ENCODE data around the gene GDF7. TPM values are rescaled to one million over a fixed set of nuclear protein-coding genes. Genes with fewer than 3 reads are reported as not detected.
A peak's percentile ranks its signal among the peaks of the same experiment; 100 is the strongest.

The GDF7 gene
- total and polyA plus RNA-seq, 10 of the 15 experiments (the other 5 are each of a cell fraction or from before 2014, with no cell fraction given): 0.02 to 0.11 (median 0.04) TPM; not detected in 1

- 24% methylated on average over 33 of the region's 39 CpGs for WGBS (ENCODE audit: insufficient coverage, insufficient replicate concordance, low lambda C conversion rate, missing lambda C conversion rate)
- peaks cover 22 to 33% of the 10 kb centered on the region in 2 experiments for H3K27me3 ChIP-seq (replicated peaks in 1 of 2; ENCODE audit: control insufficient read depth in 2 of 2, insufficient read depth in 2 of 2, low read length in 1 of 2)
- FAIRE-seq (no peak), DNase-seq (ENCODE audit: low read depth, low spot score) (no peak), ATAC-seq (no peak)
- no peaks in the 10 kb centered on the region for H3K36me3 ChIP-seq (ENCODE audit: control insufficient read depth in 2 of 2, insufficient read depth in 2 of 2, low read length in 1 of 2)
- peak overlapping the region; percentile 47; the same call in 1 of the 2 replicates for H3K4me3 ChIP-seq
- POLR2A ChIA-PET: no interaction called here
- intact Hi-C loops (cut with micrococcal nuclease; ENCODE audit: unreplicated experiment) (no loop called here), in situ Hi-C loops (cut with MboI) (loop anchor here (25.0 kb wide), 1 partner anchor 445 kb away; the partner anchor contains the start of gene TDRD15)
- no peak overlapping the region for H3K9ac ChIP-seq (ENCODE audit: control insufficient read depth, insufficient read depth, low read length)
- no peak overlapping the region for H2AFZ ChIP-seq (ENCODE audit: control insufficient read depth, low read depth, low read length)
- no TSS peak for BruUV-seq (replicated peaks)
- no peak for TF ChIP-seq ZBTB40 (IDR thresholded peaks at IDR 0.05; ENCODE audit: borderline replicate concordance)
- peak; percentile 95 for TF ChIP-seq SUZ12 (IDR thresholded peaks at IDR 0.05; ENCODE audit: unreplicated experiment)
- no peak for TF ChIP-seq TCF3 (IDR thresholded peaks at IDR 0.05; ENCODE audit: borderline replicate concordance, insufficient read depth, low read depth, low read length)
- no peak for TF ChIP-seq MXI1 (IDR thresholded peaks at IDR 0.05; ENCODE audit: low read depth, low read length)
- no peak for TF ChIP-seq TAF1 (IDR thresholded peaks at IDR 0.05; ENCODE audit: borderline replicate concordance, low read depth, low read length)
- TF ChIP-seq NFYB (IDR thresholded peaks at IDR 0.05; ENCODE audit: insufficient read depth, low read depth, low read length): no peak
- TF ChIP-seq IRF4 (IDR thresholded peaks at IDR 0.05; ENCODE audit: low read depth, low read length): no peak
- no peaks in the 10 kb centered on the region for H4K20me1 ChIP-seq (ENCODE audit: control insufficient read depth, insufficient read depth)
- RAD21 ChIA-PET (ENCODE audit: unreplicated experiment): no interaction called here
- SMC1A ChIA-PET (ENCODE audit: uncharacterized antibody, unreplicated experiment): no interaction called here
- CTCF ChIA-PET: no interaction called here
- no peak overlapping the region for H3K27ac ChIP-seq (ENCODE audit: control insufficient read depth, insufficient read depth)
- no peaks in the 10 kb centered on the region for H3K79me2 ChIP-seq (ENCODE audit: control insufficient read depth, insufficient read depth, low read length)
- no peaks in the 10 kb centered on the region; the same call in 2 of the 3 replicates for H3K9me3 ChIP-seq (replicated peaks; ENCODE audit: control insufficient read depth, insufficient read depth, low read length)
- H3K4me1 ChIP-seq (ENCODE audit: control insufficient read depth, insufficient read depth, low read length): peaks cover 13% of the 10 kb centered on the region; the same call in 1 of the 2 replicates
- H3K4me2 ChIP-seq (ENCODE audit: control insufficient read depth, insufficient read depth): peak overlapping the region; percentile 74
These were observed 822 bp downstream of the GDF7 start for GRCh38 chr2:20667531-20668401.
